CD4-positive, alpha-beta T cell treated with Interleukin-15 for 1 hour (primary cell): Measurements from ENCODE around the gene PHLDB3.

Source experiments
- DNase-seq: peaks from one replicate; pipeline ENCODE4 v3.0.0-alpha.2; 2020

The PHLDB3 gene

GRCh38 chr19:43439032-43439708 lies 65.4 kb downstream of the PHLDB3 start:
- DNase-seq = peak; percentile 78

GRCh38 chr19:43438291-43439031 lies 66.1 kb downstream of the PHLDB3 start:
- DNase-seq = no peak

- DNase-seq = no peak
These were observed 66.8 kb downstream of the PHLDB3 start for GRCh38 chr19:43437712-43438111.

DNA sequence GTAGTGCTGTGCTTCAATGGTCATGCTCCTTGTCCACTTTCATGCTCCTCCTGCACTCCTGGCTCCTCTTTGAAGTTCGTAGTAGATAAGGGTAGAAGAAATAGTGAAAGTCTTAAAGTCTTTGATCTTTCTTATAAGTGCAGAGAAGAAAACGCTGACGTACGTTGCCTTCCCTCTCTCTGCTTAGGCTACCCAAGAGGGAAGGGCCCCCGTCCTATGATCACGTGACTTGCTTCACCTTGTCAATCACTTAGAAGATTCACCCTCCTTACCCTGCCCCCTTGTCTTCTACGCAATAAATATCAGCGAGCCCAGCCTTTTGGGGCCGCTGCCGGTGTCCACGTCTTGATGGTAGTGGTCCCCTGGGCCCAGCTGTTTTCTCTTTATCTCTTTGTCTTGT lies 67.3 kb downstream of the PHLDB3 start:
- peak; percentile 48 for DNase-seq

DNA sequence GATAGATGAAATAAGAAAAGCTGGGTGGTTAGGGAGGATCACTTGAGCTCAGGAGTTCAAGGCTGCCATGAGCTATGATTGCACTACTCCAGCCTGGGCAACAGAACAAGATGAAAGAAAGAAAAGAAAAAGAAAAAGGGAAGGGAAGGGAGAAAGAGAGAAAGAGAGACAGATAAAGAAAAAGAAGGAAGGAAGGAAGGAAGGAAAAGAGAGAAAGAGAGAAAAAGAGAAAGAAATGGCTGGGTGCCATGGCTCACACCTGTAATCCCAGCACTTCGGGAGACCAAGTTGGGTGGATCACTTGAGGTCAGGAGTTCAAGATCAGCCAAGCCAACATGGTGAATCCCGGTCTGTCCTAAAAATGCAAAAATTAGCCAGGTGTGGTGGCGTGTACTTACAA lies 68.8 kb downstream of the PHLDB3 start:
- DNase-seq = no peak

DNA sequence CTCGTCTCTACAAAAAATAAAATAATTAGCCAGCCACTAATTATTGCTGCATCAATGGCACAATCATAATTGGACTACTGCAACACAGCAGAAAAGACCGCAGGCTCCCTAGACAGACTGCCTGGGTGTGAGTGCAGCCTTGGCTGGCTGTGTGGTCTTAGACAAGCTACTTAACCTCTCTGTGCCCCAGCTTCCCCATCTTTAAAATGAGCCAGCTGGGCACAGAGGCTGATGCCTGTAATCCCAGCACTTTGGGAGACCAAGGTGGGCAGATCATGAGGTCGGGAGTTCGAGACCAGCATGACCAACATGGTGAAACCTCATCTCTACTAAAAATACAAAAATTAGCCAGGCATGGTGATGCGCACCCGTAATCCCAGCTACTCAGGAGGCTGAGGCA lies 70.9 kb downstream of the PHLDB3 start:
- DNase-seq = no peak

GRCh38 chr19:43433358-43433673 lies 71.2 kb downstream of the PHLDB3 start:
- no peak for DNase-seq

DNA sequence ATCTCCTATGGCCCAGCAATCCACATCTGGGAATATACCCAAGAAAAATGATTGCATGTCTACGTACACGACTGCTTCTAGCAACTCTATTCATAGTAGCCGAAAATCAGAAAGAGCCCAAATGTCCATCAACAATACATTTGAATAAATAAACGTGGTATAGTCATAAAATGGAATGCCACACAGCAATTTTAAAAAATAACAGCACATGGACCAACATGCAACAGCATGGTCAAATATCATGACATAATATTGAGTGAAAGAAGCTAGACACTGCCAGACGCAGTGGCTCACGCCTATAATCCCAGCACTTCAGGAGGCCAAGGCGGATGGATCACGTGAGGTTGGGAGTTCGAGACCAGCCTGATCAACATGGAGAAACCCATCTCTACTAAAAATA lies 73.6 kb downstream of the PHLDB3 start:
- no peak for DNase-seq

DNA sequence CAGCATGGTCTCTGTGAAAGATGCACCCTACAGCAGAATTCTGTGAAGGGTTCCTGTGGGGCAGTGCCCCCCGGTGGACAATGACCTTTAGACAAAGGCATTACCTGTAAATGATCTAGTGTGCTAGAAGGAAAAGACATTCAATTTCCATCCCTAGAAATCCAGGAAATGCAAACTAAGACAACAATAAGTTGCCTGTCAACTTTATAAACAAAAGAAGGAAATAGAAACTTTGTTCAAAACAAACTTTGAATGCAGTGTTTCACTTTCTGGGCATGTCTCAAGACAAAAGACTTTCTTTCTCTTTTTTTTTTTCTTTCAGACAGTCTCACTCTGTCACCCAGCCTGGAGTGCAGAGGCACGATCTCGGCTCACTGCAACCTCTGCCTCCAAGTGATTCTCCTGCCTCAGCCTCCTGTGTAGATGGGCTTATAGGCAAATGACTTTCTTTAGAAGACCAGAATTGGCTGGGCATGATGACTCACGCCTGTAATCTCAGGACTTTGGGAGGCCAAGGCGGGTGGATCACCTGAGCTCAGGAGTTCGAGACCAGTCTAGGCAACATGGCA lies 74.3 kb downstream of the PHLDB3 start:
- no peak for DNase-seq

DNA sequence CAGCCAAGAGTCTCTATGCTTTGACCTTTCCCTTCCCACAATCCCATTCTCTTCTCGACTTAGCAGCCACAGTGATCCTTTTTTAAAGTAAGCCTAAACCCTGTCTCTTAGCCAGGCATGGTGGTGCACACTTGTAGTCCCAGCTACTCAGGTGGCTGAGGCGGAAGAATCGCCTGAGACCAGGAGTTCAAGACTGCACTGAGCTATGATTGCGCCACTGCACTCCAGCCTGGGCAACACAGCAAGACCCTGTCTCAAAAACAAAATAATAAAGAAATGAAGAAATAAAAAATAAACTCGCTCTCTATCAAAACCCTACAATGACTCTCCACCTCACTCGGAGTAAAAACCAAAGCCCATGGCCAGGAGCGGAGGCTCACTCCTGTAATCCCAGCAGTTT lies 75.2 kb downstream of the PHLDB3 start:
- no peak for DNase-seq

- no peak for DNase-seq
These were observed 78.8 kb downstream of the PHLDB3 start for GRCh38 chr19:43425567-43426392.
